ENCODE data around the gene KIF21B. TPM values are rescaled to one million over a fixed set of nuclear protein-coding genes. Genes with fewer than 3 reads are reported as not detected.

The KIF21B gene
- total and polyA plus RNA-seq, 9 of the 15 experiments (the other 6 are each of a cell fraction or from before 2014, with no cell fraction given), result 0.46 to 13.4 (median 5.9) TPM

DNA sequence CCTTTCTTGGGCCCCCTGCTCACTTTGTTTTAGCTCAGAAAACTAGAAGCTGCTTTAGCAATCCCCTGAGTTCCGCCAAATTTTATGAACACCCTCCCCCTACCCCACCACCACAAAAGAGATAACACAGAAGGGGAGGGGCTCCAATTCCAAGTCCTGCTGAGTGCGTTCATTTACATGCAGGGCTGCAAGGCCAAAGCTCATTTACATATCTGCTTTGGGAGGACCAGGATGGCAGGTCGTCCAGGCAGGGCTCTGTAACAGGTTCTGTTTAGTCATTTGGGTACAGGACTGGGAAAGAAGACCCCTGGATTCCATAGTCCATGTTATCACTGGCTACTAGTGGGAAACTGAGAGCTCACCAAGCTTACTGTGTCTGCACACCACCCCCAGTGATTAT, 35.9 kb upstream of the KIF21B start:
- Histone ChIP-seq H3K36me3 (ENCODE audit: control insufficient read depth, insufficient read depth, low read length) (no peaks in the 10 kb centered on the region), H4K20me1 (replicated peaks; ENCODE audit: control insufficient read depth, insufficient read depth, low read length) (peaks cover 13% of the 10 kb centered on the region; the same call in 1 of the 2 replicates), H3K4me1 (replicated peaks in 1 of 2; ENCODE audit: control insufficient read depth in 2 of 2, insufficient read depth in 2 of 2, low read length in 2 of 2) (peaks cover 0 to 5% of the 10 kb centered on the region in 2 experiments; a peak in 3 of 5 replicates), H2AFZ (ENCODE audit: low read depth, low read length) (no peak overlapping the region), H3K27me3 (ENCODE audit: control insufficient read depth in 2 of 2, insufficient read depth in 2 of 2, low read length in 2 of 2) (peaks cover 26 to 77% of the 10 kb centered on the region in 2 experiments), H3K9me3 (replicated peaks; ENCODE audit: control insufficient read depth, insufficient read depth, low read depth, low read length) (no peaks in the 10 kb centered on the region), H3K9me1 (ENCODE audit: control insufficient read depth, insufficient read depth, low read length) (no peaks in the 10 kb centered on the region), H3K79me2 (ENCODE audit: control insufficient read depth, insufficient read depth, low read length) (no peaks in the 10 kb centered on the region), H3K9ac (ENCODE audit: insufficient read depth in 1 of 2, low read depth in 2 of 2, low read length in 2 of 2) (no peak overlapping the region; a peak in 1 of 4 replicates), H3K4me3 (no peak overlapping the region), H3K4me2 (ENCODE audit: insufficient read depth, low read length) (no peak overlapping the region), H3K27ac (ENCODE audit: extremely low read depth, low read depth, low read length) (no peak overlapping the region)
- intact Hi-C loops (cut with micrococcal nuclease) (no loop called here), in situ Hi-C loops (cut with MboI) (no loop called here)
- peak; percentile 62 for FAIRE-seq
- DNase-seq (ENCODE audit: extremely low read depth in 1 of 4, low spot score in 3 of 4), result peak in 2 of 4 experiments; percentile 26 to 30
- ATAC-seq, result peak; percentile 69
- BruUV-seq (replicated peaks), result no TSS peak
- TF ChIP-seq ZFP36 (IDR thresholded peaks at IDR 0.05; ENCODE audit: low read depth, low read length, partially characterized antibody) (peak; percentile 72), ZNF644 (tag; IDR thresholded peaks at IDR 0.05; ENCODE audit: low read depth) (no peak)
- 2% methylated on average over 3 of the region's 3 CpGs for WGBS (ENCODE audit: insufficient coverage, low coverage, missing lambda C conversion rate)
- ChIA-PET POLR2A (interaction anchor here (0.6 to 0.7 kb wide), 4 partner anchors 10 to 32 kb away, joined by 3 to 4 read pairs (median 3); no protein-coding TSS in a partner anchor), CTCF (ENCODE audit: low intra/inter-chr PET ratio) (no interaction called here)

DNA sequence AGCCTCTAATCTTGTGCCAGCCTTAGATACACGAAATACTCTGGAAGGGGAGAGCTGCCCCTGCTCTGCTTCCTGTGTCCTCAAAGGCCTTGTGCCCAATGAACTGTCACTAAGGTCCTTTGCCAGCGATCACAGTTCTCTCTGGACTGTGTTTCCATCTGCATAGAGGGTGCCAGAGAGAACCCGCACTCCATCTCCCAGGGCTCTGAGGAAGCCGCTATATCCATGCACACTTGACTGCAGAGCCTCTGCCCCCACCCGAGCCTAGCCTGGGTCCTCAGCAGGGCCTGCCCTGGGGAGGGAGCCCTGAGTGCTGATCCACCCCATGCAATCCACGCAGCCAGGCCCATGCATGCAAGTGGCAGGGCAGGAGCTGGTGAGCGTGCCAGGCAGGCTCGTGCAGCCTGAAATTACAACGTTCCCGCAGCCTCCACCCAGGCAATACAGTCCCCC, 30.6 kb upstream of the KIF21B start:
- no peaks in the 10 kb centered on the region for H3K36me3 ChIP-seq (ENCODE audit: control insufficient read depth, insufficient read depth, low read length)
- H3K27ac ChIP-seq (ENCODE audit: extremely low read depth, low read depth, low read length), result no peak overlapping the region
- TF ChIP-seq TGIF2 (CRISPR knock-in tag; IDR thresholded peaks at IDR 0.05) (no peak), CEBPB (tag; IDR thresholded peaks at IDR 0.05) (no peak), ERF (CRISPR knock-in tag; IDR thresholded peaks at IDR 0.05) (no peak), ARID1B (IDR thresholded peaks at IDR 0.05) (no peak), MCM5 (IDR thresholded peaks at IDR 0.05; ENCODE audit: low read depth) (no peak), ILF3 (IDR thresholded peaks at IDR 0.05; ENCODE audit: borderline replicate concordance) (no peak), HDGF (IDR thresholded peaks at IDR 0.05) (no peak), ZNF561 (CRISPR knock-in tag; conservative IDR thresholded peaks at IDR 0.05) (no peak), ZBTB8A (IDR thresholded peaks at IDR 0.05; ENCODE audit: partially characterized antibody) (no peak), SIN3B (IDR thresholded peaks at IDR 0.05; ENCODE audit: low read depth) (no peak), RFX1 (IDR thresholded peaks at IDR 0.05) (no peak), MEF2A (IDR thresholded peaks at IDR 0.05; ENCODE audit: control insufficient read depth, low read depth, low read length) (no peak)
- TF ChIP-seq, protein P1, sequence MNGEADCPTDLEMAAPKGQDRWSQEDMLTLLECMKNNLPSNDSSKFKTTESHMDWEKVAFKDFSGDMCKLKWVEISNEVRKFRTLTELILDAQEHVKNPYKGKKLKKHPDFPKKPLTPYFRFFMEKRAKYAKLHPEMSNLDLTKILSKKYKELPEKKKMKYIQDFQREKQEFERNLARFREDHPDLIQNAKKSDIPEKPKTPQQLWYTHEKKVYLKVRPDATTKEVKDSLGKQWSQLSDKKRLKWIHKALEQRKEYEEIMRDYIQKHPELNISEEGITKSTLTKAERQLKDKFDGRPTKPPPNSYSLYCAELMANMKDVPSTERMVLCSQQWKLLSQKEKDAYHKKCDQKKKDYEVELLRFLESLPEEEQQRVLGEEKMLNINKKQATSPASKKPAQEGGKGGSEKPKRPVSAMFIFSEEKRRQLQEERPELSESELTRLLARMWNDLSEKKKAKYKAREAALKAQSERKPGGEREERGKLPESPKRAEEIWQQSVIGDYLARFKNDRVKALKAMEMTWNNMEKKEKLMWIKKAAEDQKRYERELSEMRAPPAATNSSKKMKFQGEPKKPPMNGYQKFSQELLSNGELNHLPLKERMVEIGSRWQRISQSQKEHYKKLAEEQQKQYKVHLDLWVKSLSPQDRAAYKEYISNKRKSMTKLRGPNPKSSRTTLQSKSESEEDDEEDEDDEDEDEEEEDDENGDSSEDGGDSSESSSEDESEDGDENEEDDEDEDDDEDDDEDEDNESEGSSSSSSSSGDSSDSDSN (IDR thresholded peaks at IDR 0.05; ENCODE audit: borderline replicate concordance in 1 of 2, low read depth in 2 of 2, low read length in 2 of 2), result no peak
- ChIA-PET CTCF (ENCODE audit: low intra/inter-chr PET ratio) (no interaction called here), POLR2A (no interaction called here)
- no peaks in the 10 kb centered on the region for H3K79me2 ChIP-seq (ENCODE audit: control insufficient read depth, insufficient read depth, low read length)
- intact Hi-C loops (cut with micrococcal nuclease), result no loop called here
- in situ Hi-C loops (cut with MboI), result no loop called here
- no TSS peak for BruUV-seq (replicated peaks)
- no peak overlapping the region for H3K4me3 ChIP-seq
- no peak for DNase-seq (ENCODE audit: extremely low read depth in 1 of 4, low spot score in 3 of 4)
- peaks cover 43 to 78% of the 10 kb centered on the region in 2 experiments; a peak in 4 of 5 replicates for H3K27me3 ChIP-seq (ENCODE audit: control insufficient read depth in 2 of 2, insufficient read depth in 2 of 2, low read length in 2 of 2)
- H3K4me1 ChIP-seq (replicated peaks in 1 of 2; ENCODE audit: control insufficient read depth in 2 of 2, insufficient read depth in 2 of 2, low read length in 2 of 2), result peaks cover 0 to 3% of the 10 kb centered on the region in 2 experiments; a peak in 1 of 5 replicates
- H2AFZ ChIP-seq (ENCODE audit: low read depth, low read length), result no peak overlapping the region
- no peak overlapping the region for H3K4me2 ChIP-seq (ENCODE audit: insufficient read depth, low read length)
- H3K9me3 ChIP-seq (replicated peaks; ENCODE audit: control insufficient read depth, insufficient read depth, low read depth, low read length), result no peaks in the 10 kb centered on the region
- no peak overlapping the region for H3K9ac ChIP-seq (ENCODE audit: insufficient read depth in 1 of 2, low read depth in 2 of 2, low read length in 2 of 2)
- H3K9me1 ChIP-seq (ENCODE audit: control insufficient read depth, insufficient read depth, low read length), result no peaks in the 10 kb centered on the region
- no peaks in the 10 kb centered on the region; the same call in 1 of the 2 replicates for H4K20me1 ChIP-seq (replicated peaks; ENCODE audit: control insufficient read depth, insufficient read depth, low read length)
- 0% methylated on average over 10 of the region's 10 CpGs for whole genome bisulfite sequencing (ENCODE audit: insufficient coverage, low coverage, missing lambda C conversion rate)
- no peak for ATAC-seq
- FAIRE-seq, result no peak
